SK-N-MC (cell line): ENCODE measurements around the gene MAP1LC3B.
A peak's percentile ranks its signal among the peaks of the same experiment; 100 is the strongest.

Experiments used
- DNase-seq: peaks from one replicate; pipeline ENCODE4 v3.0.0-alpha.2; 2011; ENCODE audit warnings: low read depth, low spot score
- H3K27ac ChIP-seq: fragments of 200-600 bp; sonication (generic); 2 replicates; pipeline ENCODE4 v1.5.1; 2016; ENCODE audit warnings: mixed run types
- H3K36me3 ChIP-seq: fragments of 200-600 bp; sonication (generic); 2 replicates; pipeline ENCODE4 v1.6.1; 2017; ENCODE audit warnings: antibody characterized with exemption, low read length, mixed read lengths; ENCODE audit not compliant: insufficient read depth
- H3K4me3 ChIP-seq: fragments of 200-600 bp; sonication (generic); 2 replicates; pipeline ENCODE4 v1.5.1; 2016
- H3K9ac ChIP-seq: fragments of 200-600 bp; sonication (generic); 2 replicates; pipeline ENCODE4 v1.8.0; 2017; ENCODE audit warnings: mixed run types, mixed read lengths; ENCODE audit not compliant: insufficient read length
- H3K9me3 ChIP-seq: fragments of 200-600 bp; sonication (generic); 2 replicates; pipeline ENCODE4 v1.6.1; 2017; ENCODE audit warnings: low read depth, mild to moderate bottlenecking, antibody characterized with exemption, low read length, moderate library complexity, mixed read lengths
- EZH2 ChIP-seq: fragments of 200-600 bp; sonication (generic); IDR thresholded peaks from one replicate; pipeline ENCODE4 v1.6.1; 2017; ENCODE audit warnings: antibody characterized with exemption
- FOXP2 ChIP-seq: optimal IDR thresholded peaks from 2 replicates; pipeline ENCODE3; 2011; ENCODE audit warnings: mild to moderate bottlenecking, moderate library complexity; ENCODE audit not compliant: insufficient read depth; ENCODE audit errors: extremely low read length, control extremely low read depth
- POLR2AphosphoS5 ChIP-seq: IDR thresholded peaks from 2 replicates; pipeline ENCODE4 v1.6.1; 2012; ENCODE audit warnings: mild to moderate bottlenecking, low read depth, low read length, borderline replicate concordance

The MAP1LC3B gene

DNA sequence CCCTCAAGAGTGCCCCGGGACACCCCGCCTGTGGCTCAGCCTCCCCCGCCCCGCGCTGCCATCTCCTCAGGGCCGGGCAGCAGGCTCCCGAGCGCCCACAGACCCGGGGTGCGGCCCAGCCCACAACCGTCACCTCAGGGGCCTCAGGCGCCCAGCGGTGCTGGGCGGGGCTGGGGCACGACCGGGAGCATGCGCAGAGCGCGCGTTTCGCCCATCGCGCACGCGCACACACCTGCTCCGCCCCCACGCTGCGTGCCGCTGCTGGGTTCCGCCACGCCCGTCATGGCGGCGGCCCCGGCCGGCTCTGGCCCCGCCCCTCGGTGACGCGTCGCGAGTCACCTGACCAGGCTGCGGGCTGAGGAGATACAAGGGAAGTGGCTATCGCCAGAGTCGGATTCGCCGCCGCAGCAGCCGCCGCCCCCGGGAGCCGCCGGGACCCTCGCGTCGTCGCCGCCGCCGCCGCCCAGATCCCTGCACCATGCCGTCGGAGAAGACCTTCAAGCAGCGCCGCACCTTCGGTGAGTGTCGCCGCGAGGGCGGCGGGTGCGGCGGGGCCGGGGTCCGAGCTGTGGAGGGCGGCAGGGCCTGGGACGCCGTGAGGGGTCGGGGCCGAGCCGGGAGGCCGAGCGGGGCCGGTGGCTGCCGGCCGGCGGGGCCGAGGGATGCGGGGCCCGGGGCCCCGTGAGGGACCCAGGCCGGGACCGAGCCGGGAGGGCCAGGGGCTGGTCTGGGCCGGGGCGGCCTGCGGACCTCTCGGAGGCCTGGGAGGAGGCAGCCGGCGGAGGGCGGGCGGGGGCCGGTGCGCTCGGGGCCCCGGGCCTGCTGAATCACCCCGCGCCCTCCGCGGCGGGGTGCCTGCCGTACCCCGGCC, at the start of gene MAP1LC3B:
Gene MAP1LC3B, plus strand, starts transcription at position 387 of the 871 bp plus-strand sequence. Its CDS starts 92 bp downstream, at position 479.
- H3K36me3 ChIP-seq: no peaks in the 10 kb centered on the region
- no peak within 1 kb of the TSS for H3K27ac ChIP-seq
- peak within 1 kb of the TSS; percentile 70 for H3K9ac ChIP-seq
- TF ChIP-seq POLR2AphosphoS5: peak; percentile 76
- peak; percentile 39 for TF ChIP-seq FOXP2
- no peak for TF ChIP-seq EZH2
- no peak for DNase-seq
- H3K4me3 ChIP-seq: peak within 1 kb of the TSS; percentile 77
- H3K9me3 ChIP-seq: no peaks in the 10 kb centered on the region

DNA sequence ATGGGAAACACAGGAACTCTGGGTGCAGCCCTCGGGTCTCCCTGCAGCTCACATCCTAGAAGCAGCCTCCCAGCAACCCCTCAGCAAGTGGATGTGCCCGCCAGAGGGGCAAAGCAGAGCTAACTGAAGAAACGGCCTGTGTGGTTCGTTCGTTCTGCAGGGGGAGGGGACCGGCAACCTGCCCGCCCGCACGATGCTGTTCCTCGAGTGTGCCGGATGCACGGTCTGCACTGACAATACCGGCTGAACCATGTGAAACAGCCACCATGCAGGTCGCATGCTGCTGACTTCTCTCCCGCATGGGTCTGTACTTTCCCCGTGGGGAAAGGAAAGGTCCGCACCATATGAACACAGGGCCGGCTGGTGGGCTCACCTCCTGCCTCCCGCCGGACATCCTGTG, 49.6 kb upstream of the MAP1LC3B start:
- Histone ChIP-seq H3K9ac (no peak overlapping the region), H3K4me3 (no peak overlapping the region), H3K27ac (no peak overlapping the region), H3K36me3 (no peaks in the 10 kb centered on the region; the same call in 1 of the 2 replicates), H3K9me3 (no peaks in the 10 kb centered on the region)
- TF ChIP-seq POLR2AphosphoS5: no peak
- no peak for TF ChIP-seq EZH2
- TF ChIP-seq FOXP2: no peak
- DNase-seq: no peak

- no peaks in the 10 kb centered on the region for H3K9me3 ChIP-seq
- H3K4me3 ChIP-seq: no peak overlapping the region
- DNase-seq: no peak
- no peak for TF ChIP-seq POLR2AphosphoS5
- H3K9ac ChIP-seq: no peak overlapping the region
- H3K36me3 ChIP-seq: no peaks in the 10 kb centered on the region; the same call in 1 of the 2 replicates
- no peak overlapping the region for H3K27ac ChIP-seq
Measured at GRCh38 chr16:87342978-87343752, 49.0 kb upstream of the MAP1LC3B start.

- Histone ChIP-seq H3K9me3 (no peaks in the 10 kb centered on the region), H3K27ac (no peak overlapping the region), H3K9ac (no peak overlapping the region), H3K4me3 (no peak overlapping the region), H3K36me3 (no peaks in the 10 kb centered on the region; the same call in 1 of the 2 replicates)
- no peak for DNase-seq
- TF ChIP-seq EZH2: no peak
- no peak for TF ChIP-seq FOXP2
- no peak for TF ChIP-seq POLR2AphosphoS5
Measured at GRCh38 chr16:87343753-87344050, 48.4 kb upstream of the MAP1LC3B start.

- Histone ChIP-seq H3K9me3 (no peaks in the 10 kb centered on the region), H3K4me3 (no peak overlapping the region), H3K36me3 (no peaks in the 10 kb centered on the region; the same call in 1 of the 2 replicates), H3K27ac (no peak overlapping the region), H3K9ac (no peak overlapping the region)
- DNase-seq: no peak
- TF ChIP-seq FOXP2 (no peak), EZH2 (no peak), POLR2AphosphoS5 (no peak)
Measured at GRCh38 chr16:87344165-87344930, 47.8 kb upstream of the MAP1LC3B start.

GRCh38 chr16:87344931-87345631, 47.1 kb upstream of the MAP1LC3B start:
- Histone ChIP-seq H3K4me3 (no peak overlapping the region), H3K36me3 (no peaks in the 10 kb centered on the region; the same call in 1 of the 2 replicates), H3K27ac (no peak overlapping the region), H3K9me3 (no peaks in the 10 kb centered on the region), H3K9ac (no peak overlapping the region)
- TF ChIP-seq EZH2 (no peak), POLR2AphosphoS5 (no peak), FOXP2 (no peak)
- no peak for DNase-seq

DNA sequence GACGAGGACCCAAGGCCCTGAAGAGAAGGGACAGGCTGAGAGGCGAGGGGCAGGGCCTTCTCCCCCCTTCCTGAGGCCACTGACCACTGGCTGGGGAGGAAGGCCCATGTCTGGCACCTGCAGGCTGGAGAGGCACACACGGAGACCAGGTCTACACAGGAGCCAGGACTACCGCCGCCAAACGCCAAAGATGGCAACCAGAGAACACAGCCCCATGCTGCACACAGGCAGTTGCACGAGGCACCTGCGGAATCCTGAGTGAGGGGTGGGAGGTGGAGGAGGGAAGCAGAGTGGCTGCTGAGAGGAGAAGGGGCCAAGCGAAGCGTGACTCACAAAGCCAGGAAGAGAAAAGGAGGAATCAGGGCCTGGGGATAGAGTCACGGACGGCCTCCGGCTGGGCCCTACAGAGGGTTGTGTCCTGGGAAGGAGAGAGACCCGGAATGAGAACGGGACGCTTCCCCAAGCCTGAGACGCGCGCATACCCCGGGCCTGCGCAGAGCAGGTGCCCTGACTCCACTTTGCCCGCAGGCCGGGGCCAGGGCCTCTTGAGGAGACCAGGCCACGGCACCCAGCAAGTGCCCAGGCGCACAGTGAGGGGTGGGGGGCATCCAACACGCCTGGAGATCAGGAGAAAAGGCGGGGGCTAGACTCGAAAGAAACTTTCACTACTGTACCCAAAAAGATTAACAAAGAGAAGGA, 46.3 kb upstream of the MAP1LC3B start:
- no peak for DNase-seq
- Histone ChIP-seq H3K4me3 (no peak overlapping the region), H3K9ac (no peak overlapping the region), H3K27ac (no peak overlapping the region), H3K9me3 (no peaks in the 10 kb centered on the region), H3K36me3 (no peaks in the 10 kb centered on the region; the same call in 1 of the 2 replicates)
- TF ChIP-seq POLR2AphosphoS5 (no peak), FOXP2 (no peak), EZH2 (no peak)
